HL-60 (cell line): ENCODE measurements around the gene F5.

Experiments used
- DNase-seq, 2 experiments: peaks; one replicate each; pipeline ENCODE4 v3.0.0-alpha.2; 2010 to 2020; ENCODE audit warnings: low read depth in 1 of 2, low spot score in 1 of 2
- H3K27ac ChIP-seq: fragments of 250-450 bp; sonication (Bioruptor Pico); replicated peaks from 2 replicates; pipeline ENCODE4 v1.5.1; 2020; ENCODE audit warnings: mild to moderate bottlenecking, moderate library complexity
- H3K27me3 ChIP-seq: fragments of 250-450 bp; sonication (Bioruptor Pico); 2 replicates; pipeline ENCODE4 v1.5.1; 2021; ENCODE audit warnings: mild to moderate bottlenecking, moderate library complexity; ENCODE audit not compliant: insufficient read depth, poor library complexity, severe bottlenecking
- H3K4me3 ChIP-seq: replicated peaks from 2 replicates; pipeline ENCODE4 v1.5.1; 2011; ENCODE audit warnings: mild to moderate bottlenecking, control low read depth, low read length; ENCODE audit not compliant: insufficient read depth
- GABPA ChIP-seq: IDR thresholded peaks from 2 replicates; pipeline ENCODE4 v1.6.1; 2012; ENCODE audit warnings: low read depth
- POLR2AphosphoS5 ChIP-seq: IDR thresholded peaks from 2 replicates; pipeline ENCODE4 v1.6.1; 2012; ENCODE audit warnings: low read depth
- SPI1 ChIP-seq: IDR thresholded peaks from 2 replicates; pipeline ENCODE4 v1.6.1; 2012; ENCODE audit warnings: low read depth, mild to moderate bottlenecking, borderline replicate concordance
- TF ChIP-seq, protein P1 (sequence below): IDR thresholded peaks from one replicate; pipeline ENCODE4 v1.5.1; 2011; ENCODE audit warnings: low read length, control low read depth, inconsistent platforms; ENCODE audit not compliant: insufficient read depth
- TF ChIP-seq, protein P2 (sequence below): IDR thresholded peaks from 2 replicates; pipeline ENCODE4 v1.6.1; 2012; ENCODE audit warnings: low read depth; ENCODE audit not compliant: insufficient replicate concordance

The F5 gene

GRCh38 chr1:169594391-169594790 lies 8.1 kb upstream of the F5 start:
- TF ChIP-seq GABPA = no peak
- TF ChIP-seq, protein P1, sequence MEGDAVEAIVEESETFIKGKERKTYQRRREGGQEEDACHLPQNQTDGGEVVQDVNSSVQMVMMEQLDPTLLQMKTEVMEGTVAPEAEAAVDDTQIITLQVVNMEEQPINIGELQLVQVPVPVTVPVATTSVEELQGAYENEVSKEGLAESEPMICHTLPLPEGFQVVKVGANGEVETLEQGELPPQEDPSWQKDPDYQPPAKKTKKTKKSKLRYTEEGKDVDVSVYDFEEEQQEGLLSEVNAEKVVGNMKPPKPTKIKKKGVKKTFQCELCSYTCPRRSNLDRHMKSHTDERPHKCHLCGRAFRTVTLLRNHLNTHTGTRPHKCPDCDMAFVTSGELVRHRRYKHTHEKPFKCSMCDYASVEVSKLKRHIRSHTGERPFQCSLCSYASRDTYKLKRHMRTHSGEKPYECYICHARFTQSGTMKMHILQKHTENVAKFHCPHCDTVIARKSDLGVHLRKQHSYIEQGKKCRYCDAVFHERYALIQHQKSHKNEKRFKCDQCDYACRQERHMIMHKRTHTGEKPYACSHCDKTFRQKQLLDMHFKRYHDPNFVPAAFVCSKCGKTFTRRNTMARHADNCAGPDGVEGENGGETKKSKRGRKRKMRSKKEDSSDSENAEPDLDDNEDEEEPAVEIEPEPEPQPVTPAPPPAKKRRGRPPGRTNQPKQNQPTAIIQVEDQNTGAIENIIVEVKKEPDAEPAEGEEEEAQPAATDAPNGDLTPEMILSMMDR = no peak
- Histone ChIP-seq H3K27ac (no peak overlapping the region), H3K27me3 (peaks cover 10% of the 10 kb centered on the region), H3K4me3 (no peak overlapping the region)
- DNase-seq = no peak

DNA sequence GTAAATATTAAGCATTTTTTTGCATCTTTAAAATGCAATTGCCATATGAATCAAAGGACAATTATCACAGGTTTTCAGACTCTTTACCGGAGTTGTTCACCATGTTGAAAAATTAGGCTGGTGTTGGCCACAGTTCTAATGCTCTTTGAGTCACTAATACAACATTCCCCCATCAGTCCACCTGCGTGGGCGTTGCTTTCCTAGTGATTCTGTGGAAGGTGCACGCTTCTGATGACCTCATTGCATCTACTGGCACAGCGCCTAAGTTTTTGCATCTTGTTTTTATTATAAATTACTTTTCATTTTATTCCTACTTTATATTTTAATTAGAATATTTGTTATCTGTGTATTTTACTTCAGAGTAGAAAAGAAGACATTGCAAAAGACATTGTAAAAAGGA lies 4.7 kb upstream of the F5 start:
- Histone ChIP-seq H3K27ac (no peak overlapping the region), H3K27me3 (peaks cover 8% of the 10 kb centered on the region)
- no peak for TF ChIP-seq GABPA
- TF ChIP-seq, protein P2, sequence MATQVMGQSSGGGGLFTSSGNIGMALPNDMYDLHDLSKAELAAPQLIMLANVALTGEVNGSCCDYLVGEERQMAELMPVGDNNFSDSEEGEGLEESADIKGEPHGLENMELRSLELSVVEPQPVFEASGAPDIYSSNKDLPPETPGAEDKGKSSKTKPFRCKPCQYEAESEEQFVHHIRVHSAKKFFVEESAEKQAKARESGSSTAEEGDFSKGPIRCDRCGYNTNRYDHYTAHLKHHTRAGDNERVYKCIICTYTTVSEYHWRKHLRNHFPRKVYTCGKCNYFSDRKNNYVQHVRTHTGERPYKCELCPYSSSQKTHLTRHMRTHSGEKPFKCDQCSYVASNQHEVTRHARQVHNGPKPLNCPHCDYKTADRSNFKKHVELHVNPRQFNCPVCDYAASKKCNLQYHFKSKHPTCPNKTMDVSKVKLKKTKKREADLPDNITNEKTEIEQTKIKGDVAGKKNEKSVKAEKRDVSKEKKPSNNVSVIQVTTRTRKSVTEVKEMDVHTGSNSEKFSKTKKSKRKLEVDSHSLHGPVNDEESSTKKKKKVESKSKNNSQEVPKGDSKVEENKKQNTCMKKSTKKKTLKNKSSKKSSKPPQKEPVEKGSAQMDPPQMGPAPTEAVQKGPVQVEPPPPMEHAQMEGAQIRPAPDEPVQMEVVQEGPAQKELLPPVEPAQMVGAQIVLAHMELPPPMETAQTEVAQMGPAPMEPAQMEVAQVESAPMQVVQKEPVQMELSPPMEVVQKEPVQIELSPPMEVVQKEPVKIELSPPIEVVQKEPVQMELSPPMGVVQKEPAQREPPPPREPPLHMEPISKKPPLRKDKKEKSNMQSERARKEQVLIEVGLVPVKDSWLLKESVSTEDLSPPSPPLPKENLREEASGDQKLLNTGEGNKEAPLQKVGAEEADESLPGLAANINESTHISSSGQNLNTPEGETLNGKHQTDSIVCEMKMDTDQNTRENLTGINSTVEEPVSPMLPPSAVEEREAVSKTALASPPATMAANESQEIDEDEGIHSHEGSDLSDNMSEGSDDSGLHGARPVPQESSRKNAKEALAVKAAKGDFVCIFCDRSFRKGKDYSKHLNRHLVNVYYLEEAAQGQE = no peak
- no peak for TF ChIP-seq SPI1
- TF ChIP-seq, protein P1 = no peak
- no peak for TF ChIP-seq POLR2AphosphoS5

DNA sequence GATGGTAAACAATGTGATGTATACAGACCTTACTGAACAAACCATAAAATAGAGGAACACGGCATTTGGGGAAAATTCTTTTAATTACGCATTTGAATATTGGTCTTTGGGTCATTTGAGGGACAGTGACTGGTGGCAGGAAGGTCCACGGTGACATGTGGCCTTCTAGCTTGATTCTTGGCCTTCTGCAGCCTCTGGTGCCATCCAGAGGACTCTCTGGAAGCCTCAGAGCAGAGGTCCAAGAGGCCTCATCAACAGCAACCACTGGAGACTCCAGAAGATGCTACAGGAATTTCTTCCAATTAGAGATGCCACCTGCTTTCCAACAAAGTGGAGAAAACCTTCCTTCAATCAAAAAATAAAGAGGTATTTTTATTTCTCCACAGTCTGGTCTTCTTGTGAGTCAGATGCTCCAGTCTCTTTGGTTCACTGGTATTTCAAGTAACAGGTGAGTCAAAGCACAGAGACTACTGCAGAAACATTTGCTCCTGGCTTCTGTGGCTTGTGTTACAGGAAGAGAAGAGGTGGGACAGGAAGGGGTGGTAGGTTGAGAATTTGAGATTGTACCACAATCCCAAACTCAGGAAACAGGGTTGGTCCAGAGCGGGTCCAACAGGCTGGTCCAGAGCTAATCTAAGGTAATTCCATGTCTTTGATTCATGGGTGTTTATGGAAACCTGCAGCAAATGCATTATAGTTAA lies 2.7 kb upstream of the F5 start:
- no peak for DNase-seq
- Histone ChIP-seq H3K4me3 (no peak overlapping the region), H3K27me3 (peaks cover 5% of the 10 kb centered on the region), H3K27ac (no peak overlapping the region)
- TF ChIP-seq SPI1 = no peak

More for the DNA sequence above, 4.7 kb upstream of the F5 start:
- no peak for DNase-seq
- no peak overlapping the region for H3K4me3 ChIP-seq

DNA sequence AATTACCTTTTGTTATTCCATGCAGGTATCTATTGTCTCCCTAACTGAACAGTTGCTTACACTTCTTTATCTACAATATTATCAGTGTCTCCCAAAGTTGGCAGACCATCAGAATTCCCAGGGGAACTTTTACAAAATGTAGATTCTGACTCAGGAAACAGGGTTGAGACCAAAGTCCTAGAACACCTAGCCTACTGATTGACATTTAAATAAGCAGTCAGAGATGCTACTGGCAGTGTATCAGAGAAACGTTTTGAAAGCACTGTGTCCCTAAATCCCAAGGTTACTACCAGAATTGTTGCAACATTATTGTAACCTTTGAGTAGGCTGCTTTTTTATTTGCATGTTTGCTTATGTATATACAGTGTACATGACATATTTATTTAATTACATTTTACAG lies 1.8 kb upstream of the F5 start:
- Histone ChIP-seq H3K27ac (no peak overlapping the region), H3K27me3 (peaks cover 5% of the 10 kb centered on the region), H3K4me3 (no peak overlapping the region)
- DNase-seq = no peak
- TF ChIP-seq POLR2AphosphoS5 (no peak), GABPA (no peak), SPI1 (no peak)
- TF ChIP-seq, protein P2 = no peak
- TF ChIP-seq, protein P1 = no peak
